Heart left ventricle (tissue), 13 donors: ENCODE data around the gene CLIP1.
A peak's percentile ranks its signal among the peaks of the same experiment; 100 is the strongest.

Experiments used
- CTCF ChIP-seq, 12 donors: fragments of 200-600 bp; sonication (generic) in 4 of 12; IDR thresholded peaks; one replicate each; pipeline versions ENCODE4 v1.5.0 to v1.8.0; 2018 to 2022; ENCODE audit warnings: antibody characterized with exemption in 12 of 12, mild to moderate bottlenecking in 5 of 12
- POLR2A ChIP-seq, 2 donors: fragments of 450-650 bp; IDR thresholded peaks; one replicate each; pipeline ENCODE4 v1.6.1; 2017; ENCODE audit warnings: antibody characterized with exemption in 2 of 2, mild to moderate bottlenecking in 2 of 2, moderate library complexity in 2 of 2
- donor health status: ischemic (EF 13 %, LVEDD 7.1; RV severe dilation, severe dysfunction).
- donor health status: DM: no; HTN: yes; CAD: no.
- donor health status: DM: no; HTN: no; CAD: no.
- donor health status: ischemic (EF 25% LVEDD 6.9; RV normal size, moderate dysfunction).
- donor health status: ischemic (EF 25% LVEDD 5.7; RV mildly dilated, moderate dysfunction).
- donor health status: ischemic (EF 35%, LVEDD 5.7; RV mildly dilated, moderate dysfunction).
- donor health status: nonischemic (EF 11% LVEDD 7.7; RV severe dilation, severe dysfunction).
- donor health status: DM: yes; HTN: yes; CAD: no.
- donor health status: PGD.
- donor health status: ischemic (EF 29% LVEDD 5.4; RV normal size, mild dysfunction).
- donor health status: nonischemic (EF 23%, LVEDD 6.1; RV moderate dilation, normal function).

- TF ChIP-seq POLR2A (IDR thresholded peaks at IDR 0.05) (peak; percentile 44 to 95), CTCF (IDR thresholded peaks at IDR 0.05) (no peak)
These were observed 196.6 kb downstream of the CLIP1 start, which contains the start of gene DIABLO for GRCh38 chr12:122225683-122226365.
